H9 (cell line): ENCODE results near the gene TRMT1L. TPM values are rescaled to one million over a fixed set of nuclear protein-coding genes. Genes with fewer than 3 reads are reported as not detected.

ENCODE experiments used
- DNase-seq: peaks from one replicate; pipeline ENCODE4 v3.0.0-alpha.2; 2017
- H2AFZ ChIP-seq: one replicate; pipeline ENCODE4 v1.6.1; 2013; ENCODE audit warnings: mild to moderate bottlenecking, low read length, control low read depth, moderate library complexity
- H2AK5ac ChIP-seq: 2 replicates; pipeline ENCODE4 v1.6.1; 2013; ENCODE audit warnings: low read length, control low read depth, mixed read lengths; ENCODE audit not compliant: insufficient read length
- H2BK120ac ChIP-seq: one replicate; pipeline ENCODE4 v1.6.1; 2013; ENCODE audit warnings: low read depth, mild to moderate bottlenecking, low read length, control low read depth, inconsistent platforms; ENCODE audit not compliant: poor library complexity, severe bottlenecking
- H2BK12ac ChIP-seq: 2 replicates; pipeline ENCODE4 v1.6.1; 2013; ENCODE audit warnings: low read length, control low read depth, mixed read lengths, low read depth; ENCODE audit not compliant: insufficient read length
- H2BK15ac ChIP-seq: 2 replicates; pipeline ENCODE4 v1.6.1; 2013; ENCODE audit warnings: low read depth, low read length, control low read depth
- H2BK20ac ChIP-seq: one replicate; pipeline ENCODE4 v1.6.1; 2013; ENCODE audit warnings: low read depth, mild to moderate bottlenecking, low read length, control low read depth, inconsistent platforms; ENCODE audit not compliant: poor library complexity, severe bottlenecking
- H2BK5ac ChIP-seq: 2 replicates; pipeline ENCODE4 v1.6.1; 2013; ENCODE audit warnings: low read length, control low read depth, mixed read lengths; ENCODE audit not compliant: insufficient read length
- H3K14ac ChIP-seq: 2 replicates; pipeline ENCODE4 v1.6.1; 2013; ENCODE audit warnings: low read length, control low read depth; ENCODE audit not compliant: insufficient read depth
- H3K18ac ChIP-seq: 2 replicates; pipeline ENCODE4 v1.6.1; 2013; ENCODE audit warnings: low read depth, mild to moderate bottlenecking, mixed read lengths, low read length, control low read depth; ENCODE audit not compliant: insufficient read length
- H3K23ac ChIP-seq: 2 replicates; pipeline ENCODE4 v1.6.1; 2013; ENCODE audit warnings: low read length, control low read depth, mixed read lengths, low read depth; ENCODE audit not compliant: insufficient read length
- H3K23me2 ChIP-seq: 2 replicates; pipeline ENCODE4 v1.6.1; 2013; ENCODE audit warnings: low read depth, mild to moderate bottlenecking, mixed read lengths, low read length, control low read depth; ENCODE audit not compliant: insufficient read length, poor library complexity, severe bottlenecking
- H3K27ac ChIP-seq: 2 replicates; pipeline ENCODE4 v1.5.1; 2013; ENCODE audit warnings: low read length, control low read depth, mixed read lengths, low read depth; ENCODE audit not compliant: insufficient read length
- H3K27me3 ChIP-seq: 2 replicates; pipeline ENCODE4 v1.6.1; 2013; ENCODE audit warnings: low read length, control low read depth, inconsistent platforms; ENCODE audit not compliant: insufficient read depth
- H3K4ac ChIP-seq: 2 replicates; pipeline ENCODE4 v1.6.1; 2013; ENCODE audit warnings: low read depth, mild to moderate bottlenecking, control low read depth, inconsistent platforms, low read length, moderate library complexity
- H3K4me1 ChIP-seq: 2 replicates; pipeline ENCODE4 v1.6.1; 2013; ENCODE audit warnings: low read length, control low read depth, inconsistent platforms; ENCODE audit not compliant: insufficient read depth
- H3K4me2 ChIP-seq: 2 replicates; pipeline ENCODE4 v1.6.1; 2013; ENCODE audit warnings: low read length, control low read depth, mixed read lengths; ENCODE audit not compliant: insufficient read length, insufficient read depth
- H3K56ac ChIP-seq: 2 replicates; pipeline ENCODE4 v1.6.1; 2013; ENCODE audit warnings: low read depth, mild to moderate bottlenecking, mixed read lengths, low read length, control low read depth; ENCODE audit not compliant: insufficient read length
- H3K79me1 ChIP-seq: 2 replicates; pipeline ENCODE4 v1.6.1; 2013; ENCODE audit warnings: low read depth, mild to moderate bottlenecking, moderate library complexity, low read length, control low read depth, inconsistent platforms; ENCODE audit not compliant: insufficient read depth, poor library complexity, severe bottlenecking
- H3K79me2 ChIP-seq: 2 replicates; pipeline ENCODE4 v1.6.1; 2013; ENCODE audit warnings: low read length, control low read depth, inconsistent platforms; ENCODE audit not compliant: insufficient read depth
- H3K9ac ChIP-seq: 2 replicates; pipeline ENCODE4 v1.6.1; 2013; ENCODE audit warnings: low read length, control low read depth, mixed read lengths; ENCODE audit not compliant: insufficient read length; ENCODE audit errors: extremely low read depth
- H3K9me3 ChIP-seq: one replicate; pipeline ENCODE4 v1.6.1; 2013; ENCODE audit warnings: low read depth, low read length, inconsistent platforms; ENCODE audit not compliant: control insufficient read depth
- H3T11ph ChIP-seq: one replicate; pipeline ENCODE4 v1.6.1; 2013; ENCODE audit warnings: mild to moderate bottlenecking, low read length, control low read depth, inconsistent platforms
- H4K20me1 ChIP-seq: one replicate; pipeline ENCODE4 v1.6.1; 2013; ENCODE audit not compliant: control insufficient read depth, insufficient read length, insufficient read depth
- H4K5ac ChIP-seq: 2 replicates; pipeline ENCODE4 v1.6.1; 2013; ENCODE audit warnings: low read depth, mild to moderate bottlenecking, mixed read lengths, low read length, control low read depth; ENCODE audit not compliant: insufficient read length
- H4K8ac ChIP-seq: replicated peaks from 2 replicates; pipeline ENCODE4 v1.6.1; 2013; ENCODE audit warnings: low read length, control low read depth, mixed read lengths, low read depth; ENCODE audit not compliant: insufficient read length
- H4K91ac ChIP-seq: 2 replicates; pipeline ENCODE4 v1.6.1; 2013; ENCODE audit warnings: low read depth, mild to moderate bottlenecking, moderate library complexity, mixed read lengths, low read length, control low read depth; ENCODE audit not compliant: insufficient read length
- H3K27ac Mint-ChIP-seq, 3 experiments: 2 replicates in 2 of 3; 3 replicates in 1 of 3; pipeline ENCODE4 v1.8.0; 2020 to 2021; ENCODE audit warnings: mixed read lengths in 3 of 3, mild to moderate bottlenecking in 1 of 3, moderate library complexity in 1 of 3
- H3K27me3 Mint-ChIP-seq: 2 replicates; pipeline ENCODE4 v1.8.0; 2021; ENCODE audit warnings: low read depth, mild to moderate bottlenecking, moderate library complexity, mixed read lengths
- H3K36me3 Mint-ChIP-seq, 3 experiments: 2 replicates in 2 of 3; 3 replicates in 1 of 3; pipeline ENCODE4 v1.8.0; 2020 to 2021; ENCODE audit warnings: low read depth in 3 of 3, mixed read lengths in 3 of 3; ENCODE audit not compliant: insufficient read depth in 1 of 3
- H3K4me1 Mint-ChIP-seq, 2 experiments: 2 replicates each; pipeline ENCODE4 v1.8.0; 2020; ENCODE audit warnings: mixed read lengths in 2 of 2
- H3K4me3 Mint-ChIP-seq, 2 experiments: 2 replicates in 1 of 2; 3 replicates in 1 of 2; pipeline ENCODE4 v1.8.0; 2020 to 2021; ENCODE audit warnings: mild to moderate bottlenecking in 2 of 2, mixed read lengths in 2 of 2, moderate library complexity in 1 of 2
- H3K9me3 Mint-ChIP-seq, 2 experiments: 2 replicates in 1 of 2; 3 replicates in 1 of 2; pipeline ENCODE4 v1.8.0; 2020; ENCODE audit warnings: mild to moderate bottlenecking in 2 of 2, mixed read lengths in 2 of 2, moderate library complexity in 1 of 2
- total RNA-seq: library from RNA; stranded (reverse); gene quantifications from 2 replicates; pipeline ENCODE4 v1.2.1, GENCODE V29; 2021
- TF ChIP-seq, protein P1 (sequence below): fragments of 200-600 bp; sonication (generic); conservative IDR thresholded peaks from 3 replicates; pipeline ENCODE4 v1.8.0; 2021; ENCODE audit warnings: antibody characterized with exemption, mild to moderate bottlenecking

The TRMT1L gene
- total RNA-seq, 1 experiment from 2014 or later = 17.9 TPM

DNA sequence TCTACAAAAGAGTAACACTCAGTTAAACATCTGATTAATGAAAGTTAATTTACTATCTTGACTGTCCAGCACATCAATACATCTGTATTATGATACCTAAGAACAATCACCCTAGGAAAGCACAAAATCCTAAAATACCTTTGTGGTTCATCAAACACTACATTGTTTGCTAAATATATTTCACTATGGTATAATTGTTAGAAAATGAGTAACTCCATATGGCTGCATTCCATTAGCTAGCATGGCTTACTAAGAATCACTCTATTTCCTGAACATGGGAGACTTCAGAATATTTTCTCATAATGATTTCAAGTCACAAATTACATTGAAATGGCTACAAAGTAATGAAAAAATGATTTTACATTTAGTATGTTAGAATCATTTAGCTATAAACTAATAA lies 12.5 kb downstream of the TRMT1L start:
- no peak overlapping the region for H2BK5ac ChIP-seq
- no peaks in the 10 kb centered on the region for H3K4me1 Mint-ChIP-seq
- no peaks in the 10 kb centered on the region for H3K4me1 ChIP-seq
- no peak overlapping the region for H3K27ac Mint-ChIP-seq
- no peak overlapping the region for H4K91ac ChIP-seq
- no peak overlapping the region for H3K27ac ChIP-seq
- H3K79me1 ChIP-seq = no peaks in the 10 kb centered on the region
- no peaks in the 10 kb centered on the region for H3K27me3 ChIP-seq
- H3K36me3 Mint-ChIP-seq = peaks cover 2 to 26% (median 22%) of the 10 kb centered on the region in 3 experiments; a peak in 5 of 7 replicates
- H3K14ac ChIP-seq = no peak overlapping the region
- no peak overlapping the region for H2AFZ ChIP-seq
- H2AK5ac ChIP-seq = no peak overlapping the region
- H4K8ac ChIP-seq = no peak overlapping the region
- no peaks in the 10 kb centered on the region for H3K9me3 ChIP-seq
- no peak overlapping the region for H3K23ac ChIP-seq
- H3K27me3 Mint-ChIP-seq = no peaks in the 10 kb centered on the region
- H4K20me1 ChIP-seq = no peaks in the 10 kb centered on the region
- H4K5ac ChIP-seq = no peak overlapping the region
- no peaks in the 10 kb centered on the region for H3K79me2 ChIP-seq
- TF ChIP-seq, protein P1, sequence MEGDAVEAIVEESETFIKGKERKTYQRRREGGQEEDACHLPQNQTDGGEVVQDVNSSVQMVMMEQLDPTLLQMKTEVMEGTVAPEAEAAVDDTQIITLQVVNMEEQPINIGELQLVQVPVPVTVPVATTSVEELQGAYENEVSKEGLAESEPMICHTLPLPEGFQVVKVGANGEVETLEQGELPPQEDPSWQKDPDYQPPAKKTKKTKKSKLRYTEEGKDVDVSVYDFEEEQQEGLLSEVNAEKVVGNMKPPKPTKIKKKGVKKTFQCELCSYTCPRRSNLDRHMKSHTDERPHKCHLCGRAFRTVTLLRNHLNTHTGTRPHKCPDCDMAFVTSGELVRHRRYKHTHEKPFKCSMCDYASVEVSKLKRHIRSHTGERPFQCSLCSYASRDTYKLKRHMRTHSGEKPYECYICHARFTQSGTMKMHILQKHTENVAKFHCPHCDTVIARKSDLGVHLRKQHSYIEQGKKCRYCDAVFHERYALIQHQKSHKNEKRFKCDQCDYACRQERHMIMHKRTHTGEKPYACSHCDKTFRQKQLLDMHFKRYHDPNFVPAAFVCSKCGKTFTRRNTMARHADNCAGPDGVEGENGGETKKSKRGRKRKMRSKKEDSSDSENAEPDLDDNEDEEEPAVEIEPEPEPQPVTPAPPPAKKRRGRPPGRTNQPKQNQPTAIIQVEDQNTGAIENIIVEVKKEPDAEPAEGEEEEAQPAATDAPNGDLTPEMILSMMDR = no peak
- H2BK20ac ChIP-seq = no peak overlapping the region
- H3K4ac ChIP-seq = no peak overlapping the region
- H2BK12ac ChIP-seq = no peak overlapping the region
- no peak overlapping the region for H3K9ac ChIP-seq
- no peak overlapping the region for H3K4me3 Mint-ChIP-seq
- no peaks in the 10 kb centered on the region for H3K9me3 Mint-ChIP-seq
- no peak overlapping the region for H2BK15ac ChIP-seq
- H3K4me2 ChIP-seq = no peak overlapping the region
- no peaks in the 10 kb centered on the region for H3K23me2 ChIP-seq
- no peak overlapping the region for H3K56ac ChIP-seq
- no peak overlapping the region for H3T11ph ChIP-seq
- H3K18ac ChIP-seq = no peak overlapping the region
- DNase-seq = no peak
- H2BK120ac ChIP-seq = no peak overlapping the region
